ENCODE results near the gene CDC40.

CDC40 gene

DNA sequence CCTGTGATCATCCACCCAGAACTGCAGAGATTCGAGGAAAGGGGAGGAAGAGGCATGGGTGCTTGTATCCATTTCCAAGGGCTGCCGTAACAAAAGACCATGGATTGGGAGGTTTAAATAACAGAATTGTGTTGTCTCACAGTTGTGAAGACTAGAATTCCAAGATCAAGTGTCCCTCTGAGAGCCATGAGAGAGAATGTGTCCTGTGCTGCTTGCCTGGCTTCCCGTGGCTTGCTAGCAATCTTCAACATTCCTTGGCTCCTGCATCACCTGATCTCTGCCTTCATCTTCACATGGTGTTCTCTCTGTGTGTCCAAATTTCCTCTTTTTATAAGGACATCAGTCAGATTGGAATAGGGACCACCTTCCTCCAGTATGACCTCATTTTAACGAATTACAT is 69.8 kb downstream of the CDC40 start:
- Histone ChIP-seq H3K4me3 (ENCODE audit: low read depth, low read length) (no peak overlapping the region), H3K36me3 (no peaks in the 10 kb centered on the region), H3K9me3 (no peaks in the 10 kb centered on the region), H3K27me3 (no peaks in the 10 kb centered on the region), H3K4me1 (no peaks in the 10 kb centered on the region)
- no peak for DNase-seq
- TF ChIP-seq, protein P1, sequence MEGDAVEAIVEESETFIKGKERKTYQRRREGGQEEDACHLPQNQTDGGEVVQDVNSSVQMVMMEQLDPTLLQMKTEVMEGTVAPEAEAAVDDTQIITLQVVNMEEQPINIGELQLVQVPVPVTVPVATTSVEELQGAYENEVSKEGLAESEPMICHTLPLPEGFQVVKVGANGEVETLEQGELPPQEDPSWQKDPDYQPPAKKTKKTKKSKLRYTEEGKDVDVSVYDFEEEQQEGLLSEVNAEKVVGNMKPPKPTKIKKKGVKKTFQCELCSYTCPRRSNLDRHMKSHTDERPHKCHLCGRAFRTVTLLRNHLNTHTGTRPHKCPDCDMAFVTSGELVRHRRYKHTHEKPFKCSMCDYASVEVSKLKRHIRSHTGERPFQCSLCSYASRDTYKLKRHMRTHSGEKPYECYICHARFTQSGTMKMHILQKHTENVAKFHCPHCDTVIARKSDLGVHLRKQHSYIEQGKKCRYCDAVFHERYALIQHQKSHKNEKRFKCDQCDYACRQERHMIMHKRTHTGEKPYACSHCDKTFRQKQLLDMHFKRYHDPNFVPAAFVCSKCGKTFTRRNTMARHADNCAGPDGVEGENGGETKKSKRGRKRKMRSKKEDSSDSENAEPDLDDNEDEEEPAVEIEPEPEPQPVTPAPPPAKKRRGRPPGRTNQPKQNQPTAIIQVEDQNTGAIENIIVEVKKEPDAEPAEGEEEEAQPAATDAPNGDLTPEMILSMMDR (IDR thresholded peaks at IDR 0.05; ENCODE audit: low read depth, low read length) = no peak

GRCh38 chr6:110250838-110251237 is 70.6 kb downstream of the CDC40 start:
- TF ChIP-seq, protein P1 (IDR thresholded peaks at IDR 0.05; ENCODE audit: low read depth, low read length) = no peak
- Histone ChIP-seq H3K4me1 (no peaks in the 10 kb centered on the region), H3K9me3 (no peaks in the 10 kb centered on the region), H3K36me3 (no peaks in the 10 kb centered on the region), H3K4me3 (ENCODE audit: low read depth, low read length) (no peak overlapping the region), H3K27me3 (no peaks in the 10 kb centered on the region)
- DNase-seq = no peak

DNA sequence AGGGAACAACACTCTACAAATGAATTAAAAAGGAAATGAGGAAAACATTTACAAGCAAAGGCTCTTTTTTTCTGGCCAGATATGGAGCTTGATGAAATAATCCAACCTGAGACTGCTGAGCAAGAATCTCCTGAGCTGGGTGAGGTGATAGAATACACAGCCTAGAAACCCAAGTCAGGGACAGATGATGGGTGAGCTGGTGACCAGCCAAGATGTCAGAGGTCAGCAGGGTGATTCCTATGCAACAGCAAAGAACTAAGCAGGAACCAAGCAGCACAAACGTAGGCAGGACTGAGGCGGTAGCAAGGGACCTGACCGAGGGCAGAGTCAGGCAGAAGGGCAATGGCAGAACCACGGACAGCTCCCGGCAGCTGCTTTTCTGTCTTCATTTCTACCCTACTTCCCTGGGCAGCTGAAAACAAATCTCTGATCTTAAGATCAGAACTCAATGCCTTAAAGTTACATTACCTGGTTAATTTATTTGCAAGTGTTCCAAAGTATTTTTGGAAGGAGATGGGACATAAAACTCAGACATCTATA is 75.1 kb downstream of the CDC40 start:
- H3K9me3 ChIP-seq = no peaks in the 10 kb centered on the region
- H3K4me3 ChIP-seq (ENCODE audit: low read depth, low read length) = no peak overlapping the region
- H3K36me3 ChIP-seq = no peaks in the 10 kb centered on the region
- TF ChIP-seq, protein P1 (IDR thresholded peaks at IDR 0.05; ENCODE audit: low read depth, low read length) = no peak
- DNase-seq = no peak
- no peaks in the 10 kb centered on the region for H3K27me3 ChIP-seq
- H3K4me1 ChIP-seq = no peaks in the 10 kb centered on the region

GRCh38 chr6:110256366-110256765 is 76.1 kb downstream of the CDC40 start:
- DNase-seq = no peak
- no peaks in the 10 kb centered on the region for H3K9me3 ChIP-seq
- H3K4me3 ChIP-seq (ENCODE audit: low read depth, low read length) = no peak overlapping the region
- no peaks in the 10 kb centered on the region for H3K4me1 ChIP-seq
- H3K27me3 ChIP-seq = no peaks in the 10 kb centered on the region
- TF ChIP-seq, protein P1 (IDR thresholded peaks at IDR 0.05; ENCODE audit: low read depth, low read length) = no peak
- H3K36me3 ChIP-seq = no peaks in the 10 kb centered on the region

DNA sequence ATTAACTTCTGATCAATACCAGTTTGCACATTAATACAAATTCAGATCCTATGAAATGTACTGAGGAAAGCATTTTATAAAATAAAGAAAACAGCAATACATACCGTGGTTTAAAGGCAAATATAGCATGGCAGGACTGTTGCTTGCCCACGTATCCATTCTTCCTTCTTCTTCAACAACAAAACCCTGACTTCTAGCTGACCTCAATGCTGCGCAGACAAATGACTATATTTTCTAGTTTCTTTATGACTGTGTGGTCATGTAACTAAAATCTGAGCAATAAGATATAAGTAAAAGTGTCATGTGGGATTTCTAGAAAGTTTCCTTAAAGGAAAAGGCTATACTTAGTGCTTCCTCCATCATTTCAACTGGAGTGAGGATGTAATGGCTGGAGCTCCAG is 85.0 kb downstream of the CDC40 start:
- TF ChIP-seq, protein P1 (IDR thresholded peaks at IDR 0.05; ENCODE audit: low read depth, low read length) = no peak

DNA sequence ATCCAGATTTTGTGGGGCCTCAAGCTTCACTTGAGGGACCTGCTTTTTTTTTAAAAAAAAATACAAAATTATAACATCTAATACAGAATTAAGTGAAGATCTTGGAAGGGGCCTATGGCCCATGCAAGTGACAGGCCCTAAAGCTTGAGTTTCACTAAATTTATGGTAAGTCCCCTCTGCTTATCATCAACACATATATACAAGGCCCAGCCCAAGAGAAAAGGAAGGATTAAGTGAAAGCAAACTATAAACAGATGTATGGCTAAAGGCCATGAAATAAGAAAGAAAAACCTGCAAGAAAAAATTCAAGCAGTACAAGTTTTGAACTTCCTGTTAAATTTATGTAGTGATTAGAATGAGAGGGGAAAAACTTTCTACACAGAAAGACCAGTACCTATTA is 86.8 kb downstream of the CDC40 start:
- no peak overlapping the region for H3K4me3 ChIP-seq (ENCODE audit: low read depth, low read length)
- no peaks in the 10 kb centered on the region for H3K36me3 ChIP-seq
- TF ChIP-seq, protein P1 (IDR thresholded peaks at IDR 0.05; ENCODE audit: low read depth, low read length) = no peak
- H3K4me1 ChIP-seq = no peaks in the 10 kb centered on the region
- H3K9me3 ChIP-seq = no peaks in the 10 kb centered on the region
- DNase-seq = no peak
- no peaks in the 10 kb centered on the region for H3K27me3 ChIP-seq

More for the DNA sequence above, 85.0 kb downstream of the CDC40 start:
- H3K9me3 ChIP-seq = no peaks in the 10 kb centered on the region
- no peaks in the 10 kb centered on the region for H3K27me3 ChIP-seq
- no peaks in the 10 kb centered on the region for H3K4me1 ChIP-seq
- H3K36me3 ChIP-seq = no peaks in the 10 kb centered on the region
- H3K4me3 ChIP-seq (ENCODE audit: low read depth, low read length) = no peak overlapping the region
- DNase-seq = no peak
